Measurements from ENCODE around the gene ADCY5. TPM values are rescaled to one million over a fixed set of nuclear protein-coding genes. Genes with fewer than 3 reads are reported as not detected.

The ADCY5 gene
- total and polyA plus RNA-seq, 5 donors from 2014 or later = 0.08 to 0.15 TPM; not detected in 3

- Mint-ChIP-seq H3K27ac (no peak overlapping the region), H3K9me3 (no peaks in the 10 kb centered on the region), H3K4me1 (peaks cover 0 to 3% (median 0%) of the 10 kb centered on the region in 4 donors), H3K27me3 (peaks cover 10% of the 10 kb centered on the region), H3K36me3 (no peaks in the 10 kb centered on the region), H3K4me3 (no peak overlapping the region)
- H3K27me3 ChIP-seq (ENCODE audit: control insufficient read depth, insufficient read depth, low read length) = no peaks in the 10 kb centered on the region
- no peaks in the 10 kb centered on the region for H3K4me1 ChIP-seq (ENCODE audit: control insufficient read depth, insufficient read depth, low read length, poor library complexity, severe bottlenecking)
- no peak overlapping the region for H3K4me3 ChIP-seq (ENCODE audit: low read depth, low read length)
- no peaks in the 10 kb centered on the region for H3K36me3 ChIP-seq (ENCODE audit: control insufficient read depth, insufficient read depth, low read length)
- H3K27ac ChIP-seq (ENCODE audit: insufficient read depth, low read length, poor library complexity, severe bottlenecking) = no peak overlapping the region
- H3K9me3 ChIP-seq (ENCODE audit: control insufficient read depth in 2 of 2, low read length in 2 of 2) = no peaks in the 10 kb centered on the region
- ATAC-seq (ENCODE audit: low read depth in 2 of 2) (no peak), DNase-seq (no peak)
Measured at GRCh38 chr3:123327480-123327879, 121.4 kb downstream of the ADCY5 start.

- Mint-ChIP-seq H3K4me3 (no peak overlapping the region), H3K4me1 (peaks cover 0 to 3% (median 0%) of the 10 kb centered on the region in 4 donors), H3K27ac (no peak overlapping the region), H3K9me3 (peaks cover 0 to 1% (median 0%) of the 10 kb centered on the region in 7 donors), H3K27me3 (peaks cover 10% of the 10 kb centered on the region), H3K36me3 (no peaks in the 10 kb centered on the region)
- DNase-seq = no peak
- Histone ChIP-seq H3K36me3 (ENCODE audit: control insufficient read depth, insufficient read depth, low read length) (no peaks in the 10 kb centered on the region), H3K9me3 (ENCODE audit: control insufficient read depth in 2 of 2, low read length in 2 of 2) (no peaks in the 10 kb centered on the region), H3K4me3 (ENCODE audit: low read depth, low read length) (no peak overlapping the region), H3K4me1 (ENCODE audit: control insufficient read depth, insufficient read depth, low read length, poor library complexity, severe bottlenecking) (no peaks in the 10 kb centered on the region), H3K27ac (ENCODE audit: insufficient read depth, low read length, poor library complexity, severe bottlenecking) (no peak overlapping the region), H3K27me3 (ENCODE audit: control insufficient read depth, insufficient read depth, low read length) (no peaks in the 10 kb centered on the region)
- ATAC-seq (ENCODE audit: low read depth in 2 of 2) = no peak
Measured at GRCh38 chr3:123326531-123326930, 122.4 kb downstream of the ADCY5 start.

- Histone ChIP-seq H3K27me3 (ENCODE audit: control insufficient read depth, insufficient read depth, low read length) (no peaks in the 10 kb centered on the region), H3K4me3 (ENCODE audit: low read depth, low read length) (no peak overlapping the region), H3K4me1 (ENCODE audit: control insufficient read depth, insufficient read depth, low read length, poor library complexity, severe bottlenecking) (no peaks in the 10 kb centered on the region), H3K36me3 (ENCODE audit: control insufficient read depth, insufficient read depth, low read length) (no peaks in the 10 kb centered on the region), H3K9me3 (ENCODE audit: control insufficient read depth in 2 of 2, low read length in 2 of 2) (no peaks in the 10 kb centered on the region), H3K27ac (ENCODE audit: insufficient read depth, low read length, poor library complexity, severe bottlenecking) (no peak overlapping the region)
- H3K27me3 Mint-ChIP-seq = peaks cover 17% of the 10 kb centered on the region
- DNase-seq = no peak
- no peak overlapping the region for H3K4me3 Mint-ChIP-seq
- no peak overlapping the region for H3K27ac Mint-ChIP-seq
- peaks cover 0 to 1% (median 0%) of the 10 kb centered on the region in 7 donors for H3K9me3 Mint-ChIP-seq
- no peak for ATAC-seq (ENCODE audit: low read depth in 2 of 2)
- H3K36me3 Mint-ChIP-seq = no peaks in the 10 kb centered on the region
- peaks cover 0 to 3% (median 0%) of the 10 kb centered on the region in 4 donors for H3K4me1 Mint-ChIP-seq
Measured at GRCh38 chr3:123325766-123326256, 123.1 kb downstream of the ADCY5 start.

GRCh38 chr3:123324880-123325765 lies 123.8 kb downstream of the ADCY5 start:
- Histone ChIP-seq H3K9me3 (ENCODE audit: control insufficient read depth in 2 of 2, low read length in 2 of 2) (no peaks in the 10 kb centered on the region), H3K36me3 (ENCODE audit: control insufficient read depth, insufficient read depth, low read length) (no peaks in the 10 kb centered on the region), H3K4me1 (ENCODE audit: control insufficient read depth, insufficient read depth, low read length, poor library complexity, severe bottlenecking) (no peaks in the 10 kb centered on the region), H3K27me3 (ENCODE audit: control insufficient read depth, insufficient read depth, low read length) (no peaks in the 10 kb centered on the region), H3K27ac (ENCODE audit: insufficient read depth, low read length, poor library complexity, severe bottlenecking) (no peak overlapping the region), H3K4me3 (ENCODE audit: low read depth, low read length) (no peak overlapping the region)
- no peaks in the 10 kb centered on the region for H3K36me3 Mint-ChIP-seq
- H3K4me1 Mint-ChIP-seq = peaks cover 0 to 3% (median 0%) of the 10 kb centered on the region in 4 donors
- ATAC-seq (ENCODE audit: low read depth in 2 of 2) (no peak), DNase-seq (no peak)
- H3K4me3 Mint-ChIP-seq = no peak overlapping the region
- no peak overlapping the region for H3K27ac Mint-ChIP-seq
- H3K9me3 Mint-ChIP-seq = peaks cover 0 to 1% (median 0%) of the 10 kb centered on the region in 7 donors
- peaks cover 20% of the 10 kb centered on the region for H3K27me3 Mint-ChIP-seq

- ATAC-seq (ENCODE audit: low read depth in 2 of 2) = no peak
- no peaks in the 10 kb centered on the region for H3K36me3 Mint-ChIP-seq
Measured at GRCh38 chr3:123323781-123324180, 125.1 kb downstream of the ADCY5 start.

GRCh38 chr3:123322866-123323265 lies 126.0 kb downstream of the ADCY5 start:
- Mint-ChIP-seq H3K36me3 (no peaks in the 10 kb centered on the region), H3K4me3 (no peak overlapping the region), H3K27ac (no peak overlapping the region), H3K27me3 (peaks cover 23% of the 10 kb centered on the region), H3K9me3 (peaks cover 0 to 1% (median 0%) of the 10 kb centered on the region in 7 donors), H3K4me1 (no peaks in the 10 kb centered on the region)
- Histone ChIP-seq H3K27ac (ENCODE audit: insufficient read depth, low read length, poor library complexity, severe bottlenecking) (no peak overlapping the region), H3K4me1 (ENCODE audit: control insufficient read depth, insufficient read depth, low read length, poor library complexity, severe bottlenecking) (no peaks in the 10 kb centered on the region), H3K27me3 (ENCODE audit: control insufficient read depth, insufficient read depth, low read length) (no peaks in the 10 kb centered on the region), H3K9me3 (ENCODE audit: control insufficient read depth in 2 of 2, low read length in 2 of 2) (no peaks in the 10 kb centered on the region), H3K4me3 (ENCODE audit: low read depth, low read length) (no peak overlapping the region), H3K36me3 (ENCODE audit: control insufficient read depth, insufficient read depth, low read length) (no peaks in the 10 kb centered on the region)
- DNase-seq = no peak
- no peak for ATAC-seq (ENCODE audit: low read depth in 2 of 2)

More at GRCh38 chr3:123323781-123324180, 125.1 kb downstream of the ADCY5 start:
- Histone ChIP-seq H3K9me3 (ENCODE audit: control insufficient read depth in 2 of 2, low read length in 2 of 2) (no peaks in the 10 kb centered on the region), H3K36me3 (ENCODE audit: control insufficient read depth, insufficient read depth, low read length) (no peaks in the 10 kb centered on the region), H3K4me3 (ENCODE audit: low read depth, low read length) (no peak overlapping the region), H3K27me3 (ENCODE audit: control insufficient read depth, insufficient read depth, low read length) (no peaks in the 10 kb centered on the region), H3K27ac (ENCODE audit: insufficient read depth, low read length, poor library complexity, severe bottlenecking) (no peak overlapping the region), H3K4me1 (ENCODE audit: control insufficient read depth, insufficient read depth, low read length, poor library complexity, severe bottlenecking) (no peaks in the 10 kb centered on the region)
- H3K27me3 Mint-ChIP-seq = peaks cover 23% of the 10 kb centered on the region
- H3K4me1 Mint-ChIP-seq = peaks cover 0 to 2% (median 0%) of the 10 kb centered on the region in 4 donors
- no peak for DNase-seq
- H3K9me3 Mint-ChIP-seq = peaks cover 0 to 1% (median 0%) of the 10 kb centered on the region in 7 donors
- no peak overlapping the region for H3K4me3 Mint-ChIP-seq
- H3K27ac Mint-ChIP-seq = no peak overlapping the region

- Mint-ChIP-seq H3K36me3 (no peaks in the 10 kb centered on the region), H3K4me3 (no peak overlapping the region), H3K9me3 (peaks cover 0 to 1% (median 0%) of the 10 kb centered on the region in 7 donors), H3K4me1 (no peaks in the 10 kb centered on the region), H3K27ac (no peak overlapping the region), H3K27me3 (peaks cover 24% of the 10 kb centered on the region)
- Histone ChIP-seq H3K27me3 (ENCODE audit: control insufficient read depth, insufficient read depth, low read length) (no peaks in the 10 kb centered on the region), H3K27ac (ENCODE audit: insufficient read depth, low read length, poor library complexity, severe bottlenecking) (no peak overlapping the region), H3K9me3 (ENCODE audit: control insufficient read depth in 2 of 2, low read length in 2 of 2) (no peaks in the 10 kb centered on the region), H3K4me1 (ENCODE audit: control insufficient read depth, insufficient read depth, low read length, poor library complexity, severe bottlenecking) (no peaks in the 10 kb centered on the region), H3K4me3 (ENCODE audit: low read depth, low read length) (no peak overlapping the region), H3K36me3 (ENCODE audit: control insufficient read depth, insufficient read depth, low read length) (no peaks in the 10 kb centered on the region)
- no peak for ATAC-seq (ENCODE audit: low read depth in 2 of 2)
- DNase-seq = no peak
Measured at GRCh38 chr3:123321806-123322205, 127.1 kb downstream of the ADCY5 start.
